Gastrocnemius medialis (tissue), 4 donors: ENCODE results near the gene RABL6. TPM values are rescaled to one million over a fixed set of nuclear protein-coding genes. Genes with fewer than 3 reads are reported as not detected.
"Not testable (repeated sequence)": the region's sequence is repeated elsewhere in the genome, so short reads cannot be mapped to it uniquely, and the experiment has no call there.

Source experiments
- ATAC-seq, 2 donors: fragments of 150-250 bp; one replicate each; pipeline ENCODE4 v1.9.1; 2016
- DNase-seq, 2 donors: peaks; one replicate each; pipeline ENCODE4 v3.0.0-alpha.2; 2019
- H3K27ac ChIP-seq, 4 donors: fragments of 200-600 bp; sonication (generic); 1 replicate in 1 of 4; 2 replicates in 3 of 4; pipeline ENCODE4 v1.5.1; 2016 to 2018; ENCODE audit warnings: mild to moderate bottlenecking in 2 of 4, moderate library complexity in 1 of 4
- H3K27me3 ChIP-seq, 3 donors: fragments of 200-600 bp; sonication (generic) in 2 of 3; 1 replicate in 1 of 3; 2 replicates in 2 of 3; pipeline versions ENCODE4 v1.5.1 to v1.6.0; 2016 to 2019; ENCODE audit warnings: mild to moderate bottlenecking in 1 of 3, moderate library complexity in 1 of 3
- H3K36me3 ChIP-seq, 2 donors: fragments of 200-600 bp; sonication (generic) in 1 of 2; one replicate each; pipeline ENCODE4 v1.5.1; 2017 to 2018
- H3K4me1 ChIP-seq, 2 donors: fragments of 200-600 bp; sonication (generic) in 1 of 2; one replicate each; pipeline ENCODE4 v1.5.1; 2016 to 2017; ENCODE audit warnings: mild to moderate bottlenecking in 2 of 2
- H3K4me3 ChIP-seq, 4 donors: fragments of 200-600 bp; sonication (generic) in 3 of 4; 1 replicate in 1 of 4; 2 replicates in 3 of 4; pipeline ENCODE4 v1.5.1; 2016 to 2019; ENCODE audit warnings: mild to moderate bottlenecking in 2 of 4
- H3K9me3 ChIP-seq, 3 donors: fragments of 200-600 bp; sonication (generic) in 2 of 3; 1 replicate in 1 of 3; 2 replicates in 2 of 3; pipeline ENCODE4 v1.5.1; 2016 to 2019
- CTCF ChIP-seq, 5 experiments: fragments of 450-650 bp in 3 of 5; fragments of 200-600 bp in 2 of 5; sonication (generic) in 2 of 5; IDR thresholded peaks in 4 of 5; conservative IDR thresholded peaks in 1 of 5; 1 replicate in 4 of 5; 2 replicates in 1 of 5; pipeline ENCODE4 v1.5.1; 2016 to 2019; ENCODE audit warnings: antibody characterized with exemption in 5 of 5, mild to moderate bottlenecking in 3 of 5, moderate library complexity in 3 of 5
- POLR2A ChIP-seq, 2 donors: fragments of 450-650 bp; IDR thresholded peaks; one replicate each; pipeline ENCODE4 v1.6.1; 2017; ENCODE audit warnings: antibody characterized with exemption in 2 of 2, mild to moderate bottlenecking in 2 of 2, moderate library complexity in 2 of 2
- in situ Hi-C, 4 donors: fragments of 200-750 bp; cut with MboI; loops; one replicate each; pipeline versions ENCODE4 v1.15.0 to v1.8.0; 2017; ENCODE audit warnings: low sequenced_read_pairs in 4 of 4
- intact Hi-C: fragments of 100-400 bp; cut with DNase I; formaldehyde crosslinking; loops from one replicate; pipeline ENCODE4 v1.15.1; 2023; ENCODE audit warnings: low total_unique reads
- total RNA-seq, 4 donors: library from RNA; depleted of rRNA; stranded (reverse); fragments of >200 nt; gene quantifications; one replicate each; pipeline versions ENCODE4 v1.1.0 to v1.2.3, GENCODE V29; 2016

The RABL6 gene
- total RNA-seq, 4 donors from 2014 or later = 84.9 to 121 (median 105) TPM

GRCh38 chr9:136793086-136793946, 14.4 kb upstream of the RABL6 start:
- H3K9me3 ChIP-seq = no peaks in the 10 kb centered on the region
- H3K36me3 ChIP-seq = no peaks in the 10 kb centered on the region
- intact Hi-C loops = loop anchor here (5.0 kb wide), 2 partner anchors 54 to 74 kb away; partner anchors contain the start of genes EDF1 and PHPT1
- in situ Hi-C loops = loop anchor here in 1 of 4 donors (25.0 kb wide), 1 partner anchor 144 kb away; the partner anchor contains the start of genes C8G and FBXW5
- no peak overlapping the region for H3K4me3 ChIP-seq
- TF ChIP-seq CTCF (IDR thresholded peaks at IDR 0.05 in 4 of 5, conservative IDR thresholded peaks at IDR 0.05 in 1 of 5) (no peak), POLR2A (IDR thresholded peaks at IDR 0.05) (no peak)
- peaks cover 12 to 18% of the 10 kb centered on the region in 2 donors for H3K4me1 ChIP-seq
- H3K27ac ChIP-seq = no peak overlapping the region
- ATAC-seq = no peak
- DNase-seq = no peak
- H3K27me3 ChIP-seq = peaks cover 8 to 17% (median 13%) of the 10 kb centered on the region in 3 donors

- intact Hi-C loops = loop anchor here (5.0 kb wide), 2 partner anchors 53 to 73 kb away; partner anchors contain the start of genes EDF1 and PHPT1
Observed at GRCh38 chr9:136794281-136794999, 13.3 kb upstream of the RABL6 start.

GRCh38 chr9:136795000-136795348, 12.8 kb upstream of the RABL6 start:
- Histone ChIP-seq H3K27ac (peak overlapping the region in 2 of 4 donors; percentile 30 to 40), H3K4me3 (no peak overlapping the region), H3K9me3 (no peaks in the 10 kb centered on the region), H3K4me1 (peaks cover 17 to 23% of the 10 kb centered on the region in 2 donors), H3K27me3 (peaks cover 24 to 33% (median 30%) of the 10 kb centered on the region in 3 donors), H3K36me3 (no peaks in the 10 kb centered on the region)
- in situ Hi-C loops = loop anchor here in 1 of 4 donors (25.0 kb wide), 1 partner anchor 142 kb away; the partner anchor contains the start of genes C8G and FBXW5
- no peak for DNase-seq
- no peak for TF ChIP-seq CTCF (IDR thresholded peaks at IDR 0.05 in 4 of 5, conservative IDR thresholded peaks at IDR 0.05 in 1 of 5)
- no peak for TF ChIP-seq POLR2A (IDR thresholded peaks at IDR 0.05)
- ATAC-seq = no peak
- intact Hi-C loops = loop anchor here (5.0 kb wide), 2 partner anchors 52 to 72 kb away; partner anchors contain the start of genes EDF1 and PHPT1

More at GRCh38 chr9:136794281-136794999, 13.3 kb upstream of the RABL6 start:
- in situ Hi-C loops = loop anchor here in 1 of 4 donors (25.0 kb wide), 1 partner anchor 143 kb away; the partner anchor contains the start of genes C8G and FBXW5
- Histone ChIP-seq H3K9me3 (no peaks in the 10 kb centered on the region), H3K4me1 (peaks cover 13 to 19% of the 10 kb centered on the region in 2 donors), H3K4me3 (no peak overlapping the region), H3K36me3 (no peaks in the 10 kb centered on the region), H3K27me3 (peaks cover 19 to 28% (median 24%) of the 10 kb centered on the region in 3 donors), H3K27ac (peak overlapping the region in 2 of 4 donors; percentile 30 to 40)
- no peak for TF ChIP-seq POLR2A (IDR thresholded peaks at IDR 0.05)
- no peak for TF ChIP-seq CTCF (IDR thresholded peaks at IDR 0.05 in 4 of 5, conservative IDR thresholded peaks at IDR 0.05 in 1 of 5)
- no peak for DNase-seq
- ATAC-seq = no peak

- Histone ChIP-seq H3K4me1 (peaks cover 19 to 23% of the 10 kb centered on the region in 2 donors), H3K4me3 (no peak within 1 kb of the TSS), H3K27ac (no peak within 1 kb of the TSS), H3K36me3 (no peaks in the 10 kb centered on the region), H3K27me3 (peaks cover 32 to 46% (median 42%) of the 10 kb centered on the region in 3 donors), H3K9me3 (no peaks in the 10 kb centered on the region)
- in situ Hi-C loops (loop anchor here in 1 of 4 donors (25.0 kb wide), 1 partner anchor 141 kb away; the partner anchor contains the start of genes C8G and FBXW5), intact Hi-C loops (no loop called here)
- no peak for DNase-seq
- no peak for ATAC-seq
- TF ChIP-seq POLR2A (IDR thresholded peaks at IDR 0.05) = no peak
- TF ChIP-seq CTCF (IDR thresholded peaks at IDR 0.05 in 4 of 5, conservative IDR thresholded peaks at IDR 0.05 in 1 of 5) = no peak
Observed at GRCh38 chr9:136796238-136796774, 11.4 kb upstream of the RABL6 start, which contains the start of gene CCDC183. CCDC183 (plus strand) TSS chr9:136796338; CDS start chr9:136796398, 60 bp downstream.

- H3K27ac ChIP-seq, H3K36me3 ChIP-seq, H3K9me3 ChIP-seq, DNase-seq, ATAC-seq, H3K4me3 ChIP-seq, intact Hi-C loops: not testable (repeated sequence)
- Histone ChIP-seq H3K27me3 (peaks cover 37 to 52% (median 45%) of the 10 kb centered on the region in 3 donors), H3K4me1 (peaks cover 16 to 17% of the 10 kb centered on the region in 2 donors)
- in situ Hi-C loops = loop anchor here in 1 of 4 donors (25.0 kb wide), 1 partner anchor 140 kb away; the partner anchor contains the start of genes C8G and FBXW5
Observed at GRCh38 chr9:136796775-136797347, 10.9 kb upstream of the RABL6 start.
